ENCODE measurements around the gene PINLYP. TPM values are rescaled to one million over a fixed set of nuclear protein-coding genes. Genes with fewer than 3 reads are reported as not detected.
"Not testable (repeated sequence)": the region's sequence is repeated elsewhere in the genome, so short reads cannot be mapped to it uniquely, and the experiment has no call there.

Gene PINLYP
- total RNA-seq, 3 donors from 2014 or later, result 0.61 to 7.4 (median 2.0) TPM

- TF ChIP-seq CTCF (IDR thresholded peaks at IDR 0.05), result no peak
- H3K9me3 ChIP-seq, result no peaks in the 10 kb centered on the region
- intact Hi-C loops (cut with DNase I, micrococcal nuclease), result no loop called here
- H3K36me3 ChIP-seq (ENCODE audit: low read depth), result no peaks in the 10 kb centered on the region
- no peak for DNase-seq
- ATAC-seq, result no peak
- H3K4me3 ChIP-seq, result no peak overlapping the region
- H3K4me1 ChIP-seq (ENCODE audit: low read depth), result peaks cover 10% of the 10 kb centered on the region
Measured at GRCh38 chr19:43578787-43579186, 3.2 kb downstream of the PINLYP start.

DNA sequence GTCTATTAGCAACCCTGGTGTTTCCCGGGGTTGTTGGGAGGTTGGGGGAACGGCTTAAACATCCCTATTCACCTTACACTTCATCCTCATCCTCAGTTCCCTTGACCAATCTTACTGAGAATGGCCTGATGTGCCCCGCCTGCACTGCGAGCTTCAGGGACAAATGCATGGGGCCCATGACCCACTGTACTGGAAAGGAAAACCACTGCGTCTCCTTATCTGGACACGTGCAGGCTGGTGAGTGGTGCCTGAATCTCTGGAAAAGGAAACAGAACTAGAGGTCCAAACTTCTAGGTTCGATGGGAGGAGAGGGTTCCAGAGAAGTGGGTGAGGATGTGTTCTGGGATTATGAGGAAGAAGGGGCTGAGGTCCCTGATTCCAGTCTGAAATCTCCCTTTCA, 5.9 kb downstream of the PINLYP start:
- intact Hi-C loops (cut with DNase I, micrococcal nuclease), result no loop called here
- Histone ChIP-seq H3K4me3 (no peak overlapping the region), H3K4me1 (ENCODE audit: low read depth) (no peaks in the 10 kb centered on the region), H3K9me3 (no peaks in the 10 kb centered on the region), H3K36me3 (ENCODE audit: low read depth) (no peaks in the 10 kb centered on the region)
- DNase-seq, result no peak
- no peak for ATAC-seq
- no peak for TF ChIP-seq CTCF (IDR thresholded peaks at IDR 0.05)

DNA sequence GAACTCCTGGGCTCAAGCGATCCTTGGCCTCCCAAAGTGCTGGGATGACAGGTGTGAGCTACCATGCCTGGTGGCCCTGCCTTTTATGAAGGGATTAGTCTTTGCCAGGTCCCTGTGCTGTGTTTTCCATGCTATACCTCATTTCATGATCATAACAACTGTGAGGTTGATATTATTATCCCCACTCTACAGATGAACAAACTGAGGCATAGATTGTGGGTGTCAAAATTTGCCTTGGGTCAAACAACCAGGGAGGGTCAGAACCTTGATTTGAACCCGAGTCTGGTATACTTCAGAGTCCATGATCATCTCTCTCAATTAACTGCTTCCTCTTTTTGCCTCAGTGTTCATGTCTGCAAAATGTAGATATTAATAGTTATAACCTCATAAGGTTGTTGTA, 6.9 kb downstream of the PINLYP start:
- DNase-seq, result no peak

DNA sequence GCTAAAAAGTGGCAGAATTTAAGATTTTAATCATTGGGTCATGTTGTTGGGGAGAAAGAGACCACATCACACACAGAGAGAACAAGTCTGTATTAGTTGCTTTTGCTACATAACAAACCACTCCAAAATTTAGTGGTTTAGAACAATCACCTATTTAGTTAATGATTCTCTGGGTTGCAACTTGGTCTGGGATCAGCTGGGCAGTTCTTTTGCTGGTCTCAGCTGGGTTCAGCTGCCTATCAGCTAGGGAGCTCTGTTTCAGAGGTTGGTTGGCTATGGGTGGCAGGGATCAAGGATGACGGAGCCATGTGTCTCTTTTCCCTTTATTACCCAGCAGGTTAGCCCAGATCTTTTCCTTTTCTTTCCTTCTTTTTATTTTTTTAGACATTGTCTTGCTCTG, 8.9 kb downstream of the PINLYP start:
- ATAC-seq (no peak), DNase-seq (no peak)
- H3K36me3 ChIP-seq (ENCODE audit: low read depth), result no peaks in the 10 kb centered on the region
- no peak overlapping the region for H3K4me3 ChIP-seq
- intact Hi-C loops (cut with DNase I, micrococcal nuclease), result no loop called here
- no peak for TF ChIP-seq CTCF (IDR thresholded peaks at IDR 0.05)
- H3K4me1 ChIP-seq (ENCODE audit: low read depth), result no peaks in the 10 kb centered on the region
- no peaks in the 10 kb centered on the region for H3K9me3 ChIP-seq

More for the DNA sequence above, 6.9 kb downstream of the PINLYP start:
- TF ChIP-seq CTCF (IDR thresholded peaks at IDR 0.05), result no peak
- H3K4me3 ChIP-seq, result no peak overlapping the region
- no peaks in the 10 kb centered on the region for H3K4me1 ChIP-seq (ENCODE audit: low read depth)
- no peaks in the 10 kb centered on the region for H3K9me3 ChIP-seq
- intact Hi-C loops (cut with DNase I, micrococcal nuclease), result no loop called here
- no peak for ATAC-seq
- no peaks in the 10 kb centered on the region for H3K36me3 ChIP-seq (ENCODE audit: low read depth)

DNA sequence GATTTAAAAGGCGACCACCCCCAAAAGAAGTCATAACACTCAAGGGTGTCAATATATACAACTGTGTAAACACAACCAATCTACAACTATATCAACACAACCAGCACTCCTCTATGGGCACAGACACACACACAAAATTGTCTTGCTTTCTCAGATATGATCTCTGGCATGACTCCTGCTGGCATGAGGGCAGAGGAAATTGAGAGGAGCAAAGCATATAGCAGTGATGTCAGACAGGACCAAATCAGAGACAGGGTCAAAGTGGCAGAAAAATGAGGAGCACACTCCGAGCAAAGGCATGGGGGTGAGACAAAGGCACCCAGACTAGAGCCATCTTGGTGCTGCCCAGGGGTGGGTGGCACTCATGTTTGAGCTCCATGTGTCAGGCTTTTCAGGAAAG, 10.7 kb downstream of the PINLYP start:
- Histone ChIP-seq H3K4me1 (ENCODE audit: low read depth) (no peaks in the 10 kb centered on the region), H3K36me3 (ENCODE audit: low read depth) (no peaks in the 10 kb centered on the region), H3K4me3 (no peak overlapping the region), H3K9me3 (no peaks in the 10 kb centered on the region)
- ATAC-seq, result no peak
- DNase-seq, result no peak
- intact Hi-C loops (cut with DNase I, micrococcal nuclease), result no loop called here
- no peak for TF ChIP-seq CTCF (IDR thresholded peaks at IDR 0.05)

DNA sequence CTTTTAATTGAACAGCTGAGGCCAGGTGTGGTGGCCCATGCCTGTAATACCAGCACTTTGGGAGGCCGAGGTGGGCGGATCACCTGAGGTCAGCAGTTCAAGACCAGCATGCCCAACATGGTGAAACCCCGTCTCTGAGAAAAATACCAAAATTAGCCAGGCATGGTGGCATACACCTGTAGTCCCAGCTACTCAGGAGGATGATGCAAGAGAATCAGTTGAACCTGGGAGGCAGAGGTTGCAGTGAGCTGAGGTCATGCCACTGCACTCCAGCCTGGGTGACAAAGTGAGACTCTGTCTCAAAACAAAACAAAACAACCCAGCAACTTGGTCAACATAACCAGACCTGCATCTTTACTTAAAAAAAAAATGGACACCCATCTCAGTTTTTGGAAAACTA, 11.4 kb downstream of the PINLYP start:
- H3K4me1 ChIP-seq (ENCODE audit: low read depth); ATAC-seq; H3K9me3 ChIP-seq; H3K36me3 ChIP-seq (ENCODE audit: low read depth); intact Hi-C loops (cut with DNase I, micrococcal nuclease); DNase-seq; H3K4me3 ChIP-seq: not testable (repeated sequence)

All from mucosa of descending colon (tissue), 3 donors.